Measurements from ENCODE around the gene FOXA1.

FOXA1 gene

GRCh38 chr14:37599507-37600368 lies 4.7 kb upstream of the FOXA1 start:
- DNase-seq, result no peak

GRCh38 chr14:37598747-37599506 lies 3.9 kb upstream of the FOXA1 start:
- Histone ChIP-seq H3K36me3 (no peaks in the 10 kb centered on the region), H3K4me3 (ENCODE audit: low read depth, low read length) (no peak overlapping the region), H3K4me1 (no peaks in the 10 kb centered on the region), H3K27me3 (peaks cover 99% of the 10 kb centered on the region), H3K9me3 (no peaks in the 10 kb centered on the region)
- no peak for TF ChIP-seq CTCF (IDR thresholded peaks at IDR 0.05; ENCODE audit: low read depth, low read length)
- no peak for DNase-seq

More at GRCh38 chr14:37599507-37600368, 4.7 kb upstream of the FOXA1 start:
- Histone ChIP-seq H3K4me3 (ENCODE audit: low read depth, low read length) (no peak overlapping the region), H3K9me3 (no peaks in the 10 kb centered on the region), H3K27me3 (peaks cover 99% of the 10 kb centered on the region), H3K4me1 (no peaks in the 10 kb centered on the region), H3K36me3 (no peaks in the 10 kb centered on the region)
- no peak for TF ChIP-seq CTCF (IDR thresholded peaks at IDR 0.05; ENCODE audit: low read depth, low read length)

- Histone ChIP-seq H3K9me3 (no peaks in the 10 kb centered on the region), H3K4me1 (no peaks in the 10 kb centered on the region), H3K36me3 (no peaks in the 10 kb centered on the region), H3K4me3 (ENCODE audit: low read depth, low read length) (no peak overlapping the region), H3K27me3 (peaks cover 99% of the 10 kb centered on the region)
- no peak for DNase-seq
- no peak for TF ChIP-seq CTCF (IDR thresholded peaks at IDR 0.05; ENCODE audit: low read depth, low read length)
Measured at GRCh38 chr14:37597914-37598746, 3.1 kb upstream of the FOXA1 start.

- Histone ChIP-seq H3K4me1 (no peaks in the 10 kb centered on the region), H3K36me3 (no peaks in the 10 kb centered on the region), H3K27me3 (peaks cover 99% of the 10 kb centered on the region), H3K4me3 (ENCODE audit: low read depth, low read length) (no peak overlapping the region), H3K9me3 (no peaks in the 10 kb centered on the region)
- DNase-seq, result no peak
- peak; percentile 23 for TF ChIP-seq CTCF (IDR thresholded peaks at IDR 0.05; ENCODE audit: low read depth, low read length)
Measured at GRCh38 chr14:37597538-37597913, 2.5 kb upstream of the FOXA1 start.

- no peaks in the 10 kb centered on the region for H3K4me1 ChIP-seq
- no peak for TF ChIP-seq CTCF (IDR thresholded peaks at IDR 0.05; ENCODE audit: low read depth, low read length)
Measured at GRCh38 chr14:37596790-37597472, 1.9 kb upstream of the FOXA1 start.

More at GRCh38 chr14:37596790-37597472, 1.9 kb upstream of the FOXA1 start:
- Histone ChIP-seq H3K4me3 (ENCODE audit: low read depth, low read length) (no peak overlapping the region), H3K9me3 (no peaks in the 10 kb centered on the region), H3K36me3 (no peaks in the 10 kb centered on the region), H3K27me3 (peaks cover 99% of the 10 kb centered on the region)
- no peak for DNase-seq
